B cell (primary cell): Measurements from ENCODE around the gene TLR9.

Source experiments
- CTCF ChIP-seq: fragments of 200-600 bp; IDR thresholded peaks from one replicate; pipeline ENCODE4 v1.8.0; 2022; ENCODE audit warnings: antibody characterized with exemption, mild to moderate bottlenecking
- EZH2 ChIP-seq: IDR thresholded peaks from 2 replicates; pipeline ENCODE4 v1.6.1; 2012; ENCODE audit warnings: borderline replicate concordance, low read depth, mild to moderate bottlenecking, moderate library complexity, low read length; ENCODE audit not compliant: insufficient read depth, poor library complexity, severe bottlenecking

DNA sequence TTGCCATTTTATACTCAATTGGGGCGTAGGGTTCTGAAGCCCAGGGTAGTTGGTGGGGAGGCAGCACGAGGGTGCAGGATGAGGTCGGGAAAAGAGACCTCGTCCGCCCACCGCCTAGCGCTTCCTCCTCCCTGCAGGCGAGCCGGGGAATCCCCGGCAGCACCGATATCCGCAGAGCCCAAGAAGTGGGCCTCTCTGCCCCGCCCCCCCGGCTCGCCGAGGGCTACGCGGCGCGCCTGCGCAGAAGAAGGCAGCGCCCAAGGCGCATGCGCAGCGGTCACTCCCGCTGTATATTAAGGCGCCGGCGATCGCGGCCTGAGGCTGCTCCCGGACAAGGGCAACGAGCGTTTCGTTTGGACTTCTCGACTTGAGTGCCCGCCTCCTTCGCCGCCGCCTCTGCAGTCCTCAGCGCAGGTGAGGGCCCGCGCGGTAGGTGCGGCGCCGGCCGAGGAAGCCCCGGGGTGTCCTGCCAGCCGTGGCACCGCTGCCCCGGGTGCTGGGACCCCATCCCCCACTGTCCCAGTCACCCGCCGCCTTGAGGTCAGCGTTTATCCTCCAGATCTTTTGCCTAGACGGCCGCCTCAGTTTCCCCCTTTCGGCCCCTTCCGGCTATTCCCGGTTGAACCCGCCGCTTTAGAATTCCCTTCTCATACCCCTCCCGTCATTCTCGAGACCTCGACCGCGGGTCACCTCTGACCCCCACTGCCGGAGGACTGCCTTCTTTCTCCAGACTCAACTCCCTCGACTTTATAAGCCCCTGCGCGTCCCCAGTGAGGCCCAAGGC is 27.4 kb downstream of the TLR9 start, which contains the start of gene ALAS1:
- no peak for TF ChIP-seq CTCF
- no peak for TF ChIP-seq EZH2
